Right kidney (tissue), 1 donor: ENCODE measurements around the gene BBIP1.

Source experiments
- DNase-seq: peaks from one replicate; pipeline ENCODE4 v3.0.0-alpha.2; 2016

BBIP1 gene

DNA sequence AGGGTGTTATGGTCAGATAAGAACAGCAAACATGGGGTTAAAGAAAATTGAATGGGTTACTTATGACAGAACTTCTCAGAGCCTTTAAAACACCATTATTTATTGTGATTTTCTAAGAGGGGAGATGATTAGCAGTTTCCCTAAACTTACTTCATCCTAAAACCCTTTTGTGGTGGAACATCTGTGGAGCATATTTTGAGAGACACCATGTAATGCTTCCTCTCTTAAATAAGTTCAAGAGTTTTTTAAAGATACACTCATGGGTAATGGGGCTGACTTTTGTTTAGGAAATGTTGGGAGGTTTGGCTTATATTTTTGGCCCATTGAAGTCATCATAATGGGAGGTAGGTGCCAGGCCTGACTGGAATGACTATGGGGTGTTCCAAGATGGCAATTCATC is 55.6 kb downstream of the BBIP1 start:
- no peak for DNase-seq

DNA sequence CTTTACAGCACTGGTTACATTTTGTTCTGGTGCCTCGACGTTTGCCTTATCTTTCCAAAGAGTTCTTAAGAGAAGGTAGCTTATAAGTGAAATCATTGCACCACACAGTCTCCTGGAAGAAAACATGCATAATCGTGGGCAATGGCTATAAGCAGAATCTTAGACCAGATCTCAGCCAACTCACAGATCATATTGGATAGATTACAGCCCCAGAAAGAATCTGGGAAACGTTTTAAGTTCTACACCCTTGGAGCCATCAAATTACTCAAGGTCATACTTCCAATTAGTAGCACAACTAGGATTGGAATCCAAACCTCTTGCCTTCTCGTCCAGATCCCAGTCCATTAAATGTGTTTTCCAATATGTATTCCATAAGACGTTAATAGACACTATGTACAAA is 56.0 kb downstream of the BBIP1 start:
- no peak for DNase-seq

DNA sequence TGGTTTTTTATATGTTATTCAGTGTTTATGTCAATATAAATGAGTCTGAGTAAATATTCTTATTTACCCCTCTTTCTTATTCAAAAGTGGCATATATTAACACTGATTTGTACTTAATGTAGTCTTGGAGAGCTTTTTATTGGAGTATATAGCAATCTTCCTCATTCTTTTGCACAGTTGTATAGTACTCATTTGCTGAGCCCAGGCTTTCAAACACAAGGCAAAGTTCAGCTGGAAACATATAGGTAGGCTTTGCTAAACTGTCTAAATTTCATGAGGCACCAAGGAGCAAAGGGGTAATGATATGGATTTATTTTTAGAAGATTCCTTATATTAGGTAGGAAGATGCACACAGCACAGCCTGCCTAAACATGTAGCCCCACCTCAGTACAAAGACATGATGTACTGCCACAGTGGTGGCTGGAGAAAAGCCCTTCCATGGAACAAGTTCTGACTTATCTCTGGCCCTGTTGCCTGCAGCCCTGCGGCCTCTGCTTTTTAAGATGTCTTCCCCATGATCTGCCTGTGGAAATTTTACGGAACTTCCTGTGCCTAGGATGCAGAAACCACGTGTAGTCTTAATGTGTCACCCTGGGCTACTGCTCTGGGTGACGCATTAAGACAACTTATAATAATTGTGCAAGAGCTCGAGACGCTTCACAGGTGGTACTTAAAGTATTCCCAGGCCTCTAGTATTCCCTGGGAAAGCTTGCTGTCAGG is 56.9 kb downstream of the BBIP1 start:
- no peak for DNase-seq

DNA sequence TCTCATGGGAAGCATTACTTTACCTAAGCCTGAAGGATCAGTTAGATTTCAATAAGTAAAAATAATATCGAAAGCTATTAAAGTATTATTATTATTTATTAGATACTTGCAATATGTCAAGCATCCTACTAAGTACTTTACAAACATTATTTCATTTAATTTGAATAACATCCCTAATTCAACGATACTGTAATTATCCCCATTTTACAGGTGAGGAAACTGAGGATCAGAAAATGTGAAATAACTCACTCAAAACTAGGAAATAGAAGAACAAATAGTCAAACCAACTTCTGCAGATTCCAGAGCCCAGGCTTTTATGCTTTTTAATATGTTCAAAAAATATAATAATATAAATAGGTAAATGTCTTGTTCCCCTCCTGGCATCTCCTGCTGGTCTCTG is 57.5 kb downstream of the BBIP1 start:
- no peak for DNase-seq

DNA sequence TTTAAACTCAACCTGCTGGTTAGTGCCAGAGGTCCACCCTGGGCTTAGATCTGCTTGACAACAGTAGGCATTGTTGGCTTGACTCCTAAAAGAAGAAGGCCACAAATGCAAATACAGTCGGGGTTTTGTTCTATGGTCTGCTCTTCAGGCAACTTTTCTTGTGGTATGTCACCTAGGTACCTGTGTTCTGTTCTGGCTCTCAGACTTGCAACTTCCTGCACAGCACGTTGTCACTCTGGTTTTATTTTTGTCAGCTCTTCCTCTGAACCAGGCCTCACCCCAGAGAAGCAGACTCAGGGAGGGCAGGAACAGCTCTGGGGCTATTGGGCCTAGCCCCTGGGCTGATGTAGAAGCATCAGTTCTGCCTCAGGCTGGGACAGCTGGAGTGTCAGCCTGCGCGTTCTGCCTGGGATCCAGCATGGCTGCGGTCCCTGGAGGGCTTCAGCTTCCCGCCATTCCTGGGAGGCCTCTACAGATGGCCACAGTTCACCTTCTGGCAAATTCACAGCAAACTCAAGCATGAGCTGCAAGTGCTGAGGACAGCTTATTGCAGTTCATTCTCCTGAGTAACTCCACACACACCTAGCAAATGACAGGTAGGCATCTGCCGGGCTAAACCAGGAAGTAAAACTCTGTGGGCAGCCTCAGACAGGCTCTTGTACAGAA is 58.3 kb downstream of the BBIP1 start:
- no peak for DNase-seq

DNA sequence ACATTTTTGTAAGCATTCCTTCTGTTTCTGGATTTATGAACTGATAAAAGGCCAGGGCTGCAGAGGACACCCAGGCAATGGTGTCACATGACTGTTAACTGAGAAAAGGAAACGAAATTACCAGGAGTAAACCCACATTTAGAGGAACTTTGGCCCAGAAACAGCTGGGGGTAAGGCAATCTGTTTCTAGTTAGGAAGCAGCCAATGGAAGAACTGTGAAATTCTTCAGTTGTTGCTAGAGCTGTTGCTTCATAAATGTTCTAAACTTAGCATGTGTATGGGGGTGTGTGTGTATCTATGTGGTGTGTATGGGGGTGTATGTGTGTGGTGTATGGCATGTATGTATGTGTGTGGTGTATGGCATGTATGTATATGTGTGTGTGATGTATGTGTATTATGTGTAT is 59.0 kb downstream of the BBIP1 start:
- no peak for DNase-seq

DNA sequence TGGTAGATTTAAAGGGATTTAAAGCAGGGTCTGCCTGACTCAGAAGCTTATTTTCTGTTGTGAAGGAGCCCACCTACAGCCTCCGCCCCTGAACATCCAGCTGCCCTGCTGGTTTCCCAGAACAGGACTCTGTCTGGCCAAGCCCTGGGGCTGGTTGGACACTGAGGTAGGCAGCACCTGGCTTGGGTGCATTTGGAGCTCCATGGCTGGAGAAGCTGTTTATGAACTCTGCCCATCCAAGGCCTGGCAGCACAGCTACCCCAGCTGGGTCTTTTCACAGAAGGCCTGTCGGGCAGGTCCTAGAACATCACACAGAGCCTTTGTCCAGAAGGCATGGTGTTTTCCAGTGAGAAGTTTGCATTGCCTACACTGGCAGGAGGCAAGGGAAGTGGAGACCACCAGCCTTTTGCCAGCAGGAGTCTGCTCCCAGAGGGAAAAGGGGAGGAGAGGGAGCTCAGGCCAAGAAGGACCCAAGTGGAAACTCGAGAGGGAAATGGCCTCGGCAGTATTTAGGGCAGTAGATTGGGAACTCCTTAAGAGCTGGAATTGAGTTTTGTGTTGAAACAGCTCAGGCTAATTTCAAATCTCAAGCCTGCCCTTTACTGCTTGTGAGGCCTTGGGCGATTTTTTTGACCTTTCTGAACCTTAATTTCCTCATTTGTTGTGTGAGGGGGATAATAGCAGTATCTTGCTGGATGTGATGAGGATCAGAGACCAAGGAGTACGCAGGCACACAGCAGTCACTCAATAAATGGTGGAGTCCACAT is 59.6 kb downstream of the BBIP1 start:
- no peak for DNase-seq

DNA sequence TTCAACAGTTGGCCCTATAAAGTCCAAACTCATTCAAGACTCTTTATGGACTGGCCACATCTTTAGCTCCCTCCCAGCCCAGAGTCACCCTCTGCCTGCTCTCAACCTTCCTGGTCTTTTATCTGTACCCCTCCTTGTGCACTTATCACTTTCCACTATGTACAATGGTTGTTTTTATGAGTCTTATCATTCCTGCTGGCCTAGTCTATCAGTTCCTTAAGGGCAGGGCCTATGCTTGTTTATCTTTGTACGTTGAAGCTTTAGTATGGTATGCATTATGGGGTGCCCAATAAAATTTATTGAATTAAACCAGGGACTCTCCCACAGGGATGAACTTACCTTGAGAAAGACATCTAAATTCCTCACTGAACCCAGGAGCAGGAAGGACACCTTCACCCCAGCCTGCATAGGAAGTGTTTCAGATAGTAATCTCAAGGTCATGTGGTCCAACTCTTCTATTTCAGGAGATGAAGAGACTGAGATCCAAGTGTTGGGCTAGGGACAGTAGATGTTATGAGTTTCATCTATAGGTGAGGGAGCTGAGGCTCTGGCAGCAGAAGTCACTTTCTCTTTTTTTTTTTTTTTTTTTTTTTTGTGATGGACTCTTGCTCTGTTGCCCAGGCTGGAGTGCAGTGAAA is 60.6 kb downstream of the BBIP1 start:
- DNase-seq: no peak

DNA sequence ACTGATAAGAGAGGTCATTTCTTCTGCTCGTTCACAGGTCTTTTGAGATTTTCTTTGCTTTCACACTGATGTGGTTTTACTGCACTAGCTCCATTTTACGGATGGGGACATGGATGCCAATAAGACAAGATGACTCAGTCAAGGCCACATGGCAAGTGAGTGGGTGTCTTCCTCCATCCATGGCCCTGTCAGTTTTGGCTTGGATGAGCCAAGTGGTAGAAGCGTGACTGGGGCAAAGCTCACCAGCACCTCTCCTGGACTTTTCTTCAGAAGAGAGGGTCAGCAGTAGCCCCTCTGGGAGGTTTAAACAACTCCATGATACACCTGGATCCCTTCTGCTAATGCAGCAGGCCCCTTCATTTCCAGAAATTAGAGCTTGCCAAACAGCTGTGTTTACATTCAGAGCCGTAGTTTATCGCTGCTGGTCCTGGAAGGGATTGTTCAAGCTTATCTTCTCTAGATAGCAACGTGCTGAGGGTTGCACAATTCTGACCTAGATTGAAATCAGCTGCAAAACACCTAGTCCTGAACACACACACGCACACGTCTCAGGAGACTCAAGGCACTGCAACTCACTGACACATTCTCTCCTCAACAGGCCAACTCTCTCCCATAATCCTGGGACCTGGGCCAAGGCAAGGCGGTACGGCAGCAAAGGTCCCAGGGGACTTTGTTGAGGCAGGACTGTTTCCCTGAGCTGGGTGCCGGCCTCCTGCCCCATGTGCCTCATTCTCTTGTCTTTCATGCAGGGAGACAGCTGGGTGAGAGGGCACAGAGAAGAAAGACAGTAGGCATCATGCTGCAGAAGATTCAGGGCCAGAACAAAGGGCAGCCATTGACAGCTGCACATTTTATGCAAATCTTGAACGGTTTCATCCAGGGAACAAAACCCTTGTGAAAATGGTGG is 61.5 kb downstream of the BBIP1 start:
- DNase-seq: no peak

DNA sequence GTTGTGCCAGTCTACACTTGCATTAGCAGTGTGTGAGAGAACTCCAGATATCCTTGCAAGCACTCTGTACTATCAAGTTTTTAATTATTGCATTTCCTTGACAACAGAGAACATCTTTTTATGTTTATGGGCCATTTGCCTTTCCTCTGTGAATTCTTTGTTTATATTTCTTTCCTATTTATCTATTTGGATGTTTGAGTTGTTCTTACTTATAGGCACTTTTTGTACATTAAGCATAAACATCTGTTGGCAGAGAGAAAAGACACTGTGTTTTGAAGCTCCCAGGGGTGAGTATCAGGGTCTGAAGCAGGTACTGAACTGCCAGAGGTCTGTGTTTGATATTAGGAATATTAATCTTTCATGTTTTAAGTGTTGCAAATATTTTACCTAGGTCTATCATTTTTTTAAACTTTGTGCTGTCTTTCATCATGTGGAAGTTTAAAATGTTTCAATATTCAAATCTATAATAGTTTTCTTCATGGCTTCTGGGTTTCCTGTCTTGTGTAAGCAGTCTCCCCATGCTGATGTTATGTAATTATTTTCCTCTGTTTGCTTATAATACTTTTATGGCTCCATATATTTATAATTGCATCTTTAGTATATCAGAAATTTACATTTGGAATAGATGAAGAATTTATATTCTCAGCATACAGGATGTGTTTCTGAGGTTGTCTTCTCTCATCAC is 64.9 kb downstream of the BBIP1 start:
- DNase-seq: no peak

DNA sequence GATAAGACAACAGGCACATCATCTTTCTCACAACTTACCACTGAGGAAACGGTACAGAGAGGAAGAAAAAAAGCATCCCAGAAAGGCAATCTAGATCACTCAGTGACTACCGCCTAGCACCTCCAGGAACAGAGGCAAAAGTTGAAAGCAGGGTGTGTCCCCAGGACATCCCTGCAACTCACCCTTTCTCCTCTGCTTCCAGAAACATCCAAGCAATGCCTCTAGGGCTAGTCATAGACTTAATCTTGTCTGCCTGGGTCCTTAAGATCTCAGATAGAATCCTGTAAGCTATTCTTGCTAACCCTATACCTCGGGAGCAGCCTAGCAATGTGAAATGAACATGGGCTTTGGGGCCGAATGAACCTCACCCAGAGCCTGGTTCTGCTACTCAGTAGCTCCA is 66.0 kb downstream of the BBIP1 start:
- no peak for DNase-seq

DNA sequence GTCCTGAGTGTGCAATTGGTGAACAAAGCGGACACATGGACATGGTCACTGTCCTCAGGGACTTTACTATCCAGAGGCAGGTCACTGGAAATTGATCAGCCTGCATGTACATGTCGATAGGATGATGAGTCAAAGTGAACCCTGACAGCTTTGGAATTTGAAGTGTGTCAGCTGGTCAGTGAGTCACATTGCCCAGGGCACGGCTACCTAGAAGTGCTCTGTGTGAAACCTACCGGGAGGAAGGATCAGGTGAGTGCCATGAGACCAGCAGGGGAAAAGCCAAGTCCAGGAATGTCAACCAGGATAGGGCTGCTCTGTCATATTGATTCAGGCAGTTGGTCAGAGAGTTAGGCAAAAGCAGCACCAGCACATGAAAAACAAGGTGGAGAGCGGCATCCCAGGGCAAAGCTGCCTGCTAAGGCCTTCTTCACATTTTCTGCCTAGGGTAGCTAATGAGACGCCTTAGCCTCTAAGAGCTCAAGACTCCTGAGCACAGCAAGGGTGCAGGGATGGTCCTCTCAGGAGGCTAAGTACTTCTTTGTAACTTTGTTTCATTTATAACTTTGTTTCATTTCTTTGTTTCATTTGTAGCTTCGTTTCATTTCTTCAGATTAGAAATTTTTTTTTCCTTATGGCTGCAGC is 66.6 kb downstream of the BBIP1 start:
- DNase-seq: no peak

DNA sequence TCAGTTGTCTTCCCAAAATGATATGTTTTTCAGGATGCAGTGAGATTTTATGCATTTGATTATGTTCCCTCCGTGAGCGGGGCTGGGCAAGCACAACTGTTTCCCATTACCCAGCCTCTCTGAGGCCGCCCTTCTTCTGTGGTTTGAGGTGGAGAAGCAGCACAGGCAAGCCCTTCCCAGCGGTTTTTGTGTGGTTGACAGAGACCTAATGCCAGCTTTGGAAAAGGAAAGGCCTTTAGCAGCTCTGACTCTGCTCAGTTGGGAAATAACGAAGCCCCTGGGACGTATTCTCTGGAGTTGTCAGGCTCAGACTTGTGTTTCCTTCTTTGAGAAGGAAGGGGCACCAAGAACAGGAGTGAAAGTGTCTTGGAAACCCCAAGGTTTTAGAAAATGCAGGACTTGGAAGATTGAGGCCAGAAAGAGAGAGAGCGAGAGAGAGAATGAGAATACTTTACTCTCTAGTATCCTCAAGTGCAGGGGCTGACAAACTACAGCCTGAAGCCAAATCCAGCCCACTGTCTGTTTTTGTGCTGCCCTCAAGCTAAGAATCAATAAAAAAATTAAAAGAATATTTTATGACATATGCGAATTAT is 67.9 kb downstream of the BBIP1 start:
- no peak for DNase-seq

DNA sequence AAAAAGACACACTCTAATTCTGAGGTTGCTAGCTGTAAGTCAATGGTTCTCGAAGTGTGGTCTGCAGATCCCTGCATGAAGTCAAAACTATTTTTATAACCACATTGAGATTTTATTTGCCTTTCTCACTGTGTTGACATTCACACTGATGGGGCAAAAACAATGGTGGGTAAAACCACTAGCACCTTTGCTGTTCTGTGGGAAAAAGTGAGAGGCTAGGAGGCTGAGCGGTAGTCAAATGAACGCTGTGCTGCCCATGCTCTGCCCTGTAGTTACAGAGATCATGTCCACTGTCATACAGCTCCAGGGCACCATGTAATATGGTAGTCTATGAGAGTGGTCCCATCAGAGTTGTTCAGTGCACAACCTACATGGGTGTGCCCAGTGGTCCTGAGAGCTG is 68.9 kb downstream of the BBIP1 start:
- DNase-seq: no peak
